Measurements from ENCODE around the gene TMEM176B.

DNA sequence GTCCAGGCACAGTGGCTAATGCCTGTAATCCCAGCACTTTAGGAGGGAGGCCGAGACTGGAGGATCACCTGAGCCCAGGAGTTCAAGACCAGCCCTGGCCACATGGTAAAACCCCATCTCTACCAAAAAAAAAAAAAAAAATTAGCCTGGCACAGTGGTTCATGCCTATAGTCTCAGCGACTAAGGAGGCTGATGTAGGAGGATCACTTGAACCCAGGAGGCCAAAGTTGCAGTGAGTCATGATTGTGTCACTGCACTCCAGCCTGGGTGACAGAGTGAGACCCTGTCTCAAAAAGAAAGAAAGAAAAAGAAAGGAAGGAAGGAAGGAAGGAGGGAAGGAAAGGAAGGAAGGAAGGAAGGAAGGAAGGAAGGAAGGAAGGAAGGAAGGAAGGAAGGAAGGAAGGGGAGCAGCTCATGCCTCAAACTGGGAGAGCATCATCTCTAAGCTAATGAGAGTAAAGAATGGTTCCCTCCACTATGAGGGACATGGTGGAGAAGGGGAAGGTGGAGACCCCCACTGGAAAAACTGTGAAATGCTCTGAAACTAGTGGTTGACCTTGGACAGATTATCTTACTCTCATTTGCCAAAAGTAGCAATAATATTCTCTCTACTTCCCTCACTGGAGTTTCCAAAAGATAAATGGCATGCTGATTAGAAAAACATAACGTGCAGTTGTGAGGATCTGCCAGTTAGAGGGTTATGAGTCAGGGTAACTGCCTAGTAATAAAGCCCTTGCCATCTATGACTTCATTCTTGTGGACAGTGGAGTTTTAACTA, 46.1 kb downstream of the TMEM176B start:
- TF ChIP-seq, protein P1, sequence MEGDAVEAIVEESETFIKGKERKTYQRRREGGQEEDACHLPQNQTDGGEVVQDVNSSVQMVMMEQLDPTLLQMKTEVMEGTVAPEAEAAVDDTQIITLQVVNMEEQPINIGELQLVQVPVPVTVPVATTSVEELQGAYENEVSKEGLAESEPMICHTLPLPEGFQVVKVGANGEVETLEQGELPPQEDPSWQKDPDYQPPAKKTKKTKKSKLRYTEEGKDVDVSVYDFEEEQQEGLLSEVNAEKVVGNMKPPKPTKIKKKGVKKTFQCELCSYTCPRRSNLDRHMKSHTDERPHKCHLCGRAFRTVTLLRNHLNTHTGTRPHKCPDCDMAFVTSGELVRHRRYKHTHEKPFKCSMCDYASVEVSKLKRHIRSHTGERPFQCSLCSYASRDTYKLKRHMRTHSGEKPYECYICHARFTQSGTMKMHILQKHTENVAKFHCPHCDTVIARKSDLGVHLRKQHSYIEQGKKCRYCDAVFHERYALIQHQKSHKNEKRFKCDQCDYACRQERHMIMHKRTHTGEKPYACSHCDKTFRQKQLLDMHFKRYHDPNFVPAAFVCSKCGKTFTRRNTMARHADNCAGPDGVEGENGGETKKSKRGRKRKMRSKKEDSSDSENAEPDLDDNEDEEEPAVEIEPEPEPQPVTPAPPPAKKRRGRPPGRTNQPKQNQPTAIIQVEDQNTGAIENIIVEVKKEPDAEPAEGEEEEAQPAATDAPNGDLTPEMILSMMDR (conservative IDR thresholded peaks at IDR 0.05), result peak; percentile 27
- no peak for TF ChIP-seq ZFX (IDR thresholded peaks at IDR 0.05)

Measured in C4-2B (cell line).